Coronary artery (tissue), 2 donors: ENCODE measurements around the gene IGF2BP3.

ENCODE experiments used
- DNase-seq: peaks from one replicate; pipeline ENCODE4 v3.0.0-alpha.2; 2017; ENCODE audit warnings: low spot score
- H3K27ac ChIP-seq, 2 donors: fragments of 200-600 bp; sonication (generic); one replicate each; pipeline ENCODE4 v1.5.1; 2016 to 2019
- H3K4me3 ChIP-seq: fragments of 200-600 bp; sonication (generic); 2 replicates; pipeline ENCODE4 v1.5.1; 2016; ENCODE audit warnings: mild to moderate bottlenecking, moderate library complexity
- TF ChIP-seq, protein P1 (sequence below): fragments of 200-600 bp; sonication (generic); IDR thresholded peaks from one replicate; pipeline ENCODE4 v1.5.1; 2019; ENCODE audit warnings: antibody characterized with exemption

Gene IGF2BP3

GRCh38 chr7:23298141-23298881 lies 172.0 kb downstream of the IGF2BP3 start:
- peak; percentile 74 for DNase-seq
- Histone ChIP-seq H3K27ac (peak overlapping the region; percentile 53 to 82), H3K4me3 (peak overlapping the region; percentile 76)
- TF ChIP-seq, protein P1, sequence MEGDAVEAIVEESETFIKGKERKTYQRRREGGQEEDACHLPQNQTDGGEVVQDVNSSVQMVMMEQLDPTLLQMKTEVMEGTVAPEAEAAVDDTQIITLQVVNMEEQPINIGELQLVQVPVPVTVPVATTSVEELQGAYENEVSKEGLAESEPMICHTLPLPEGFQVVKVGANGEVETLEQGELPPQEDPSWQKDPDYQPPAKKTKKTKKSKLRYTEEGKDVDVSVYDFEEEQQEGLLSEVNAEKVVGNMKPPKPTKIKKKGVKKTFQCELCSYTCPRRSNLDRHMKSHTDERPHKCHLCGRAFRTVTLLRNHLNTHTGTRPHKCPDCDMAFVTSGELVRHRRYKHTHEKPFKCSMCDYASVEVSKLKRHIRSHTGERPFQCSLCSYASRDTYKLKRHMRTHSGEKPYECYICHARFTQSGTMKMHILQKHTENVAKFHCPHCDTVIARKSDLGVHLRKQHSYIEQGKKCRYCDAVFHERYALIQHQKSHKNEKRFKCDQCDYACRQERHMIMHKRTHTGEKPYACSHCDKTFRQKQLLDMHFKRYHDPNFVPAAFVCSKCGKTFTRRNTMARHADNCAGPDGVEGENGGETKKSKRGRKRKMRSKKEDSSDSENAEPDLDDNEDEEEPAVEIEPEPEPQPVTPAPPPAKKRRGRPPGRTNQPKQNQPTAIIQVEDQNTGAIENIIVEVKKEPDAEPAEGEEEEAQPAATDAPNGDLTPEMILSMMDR: no peak

DNA sequence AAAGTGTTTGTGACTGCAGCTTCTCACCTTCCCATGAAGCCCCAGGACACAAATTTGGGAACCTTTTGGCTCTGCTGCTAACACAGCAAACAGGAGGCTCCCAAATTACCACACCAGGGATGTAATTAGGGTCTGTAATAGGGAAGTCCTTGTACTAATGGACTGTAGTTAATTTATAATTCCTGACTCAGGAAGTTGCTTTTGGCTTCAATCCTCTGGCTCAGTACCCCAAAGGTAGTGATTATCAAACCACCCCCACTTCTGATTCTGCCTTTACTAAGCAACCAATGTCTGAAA lies 174.9 kb downstream of the IGF2BP3 start:
- Histone ChIP-seq H3K4me3 (no peak overlapping the region), H3K27ac (no peak overlapping the region)
- no peak for DNase-seq
- TF ChIP-seq, protein P1: no peak

GRCh38 chr7:23294549-23295400 lies 175.5 kb downstream of the IGF2BP3 start:
- DNase-seq: no peak
- Histone ChIP-seq H3K4me3 (no peak overlapping the region), H3K27ac (no peak overlapping the region)
- TF ChIP-seq, protein P1: no peak

GRCh38 chr7:23293500-23294073 lies 176.7 kb downstream of the IGF2BP3 start:
- Histone ChIP-seq H3K4me3 (no peak overlapping the region), H3K27ac (no peak overlapping the region)
- DNase-seq: no peak
- TF ChIP-seq, protein P1: no peak

- TF ChIP-seq, protein P1: no peak
- H3K4me3 ChIP-seq: no peak overlapping the region
- no peak overlapping the region for H3K27ac ChIP-seq
- no peak for DNase-seq
Observed at GRCh38 chr7:23292623-23293022, 177.7 kb downstream of the IGF2BP3 start.

DNA sequence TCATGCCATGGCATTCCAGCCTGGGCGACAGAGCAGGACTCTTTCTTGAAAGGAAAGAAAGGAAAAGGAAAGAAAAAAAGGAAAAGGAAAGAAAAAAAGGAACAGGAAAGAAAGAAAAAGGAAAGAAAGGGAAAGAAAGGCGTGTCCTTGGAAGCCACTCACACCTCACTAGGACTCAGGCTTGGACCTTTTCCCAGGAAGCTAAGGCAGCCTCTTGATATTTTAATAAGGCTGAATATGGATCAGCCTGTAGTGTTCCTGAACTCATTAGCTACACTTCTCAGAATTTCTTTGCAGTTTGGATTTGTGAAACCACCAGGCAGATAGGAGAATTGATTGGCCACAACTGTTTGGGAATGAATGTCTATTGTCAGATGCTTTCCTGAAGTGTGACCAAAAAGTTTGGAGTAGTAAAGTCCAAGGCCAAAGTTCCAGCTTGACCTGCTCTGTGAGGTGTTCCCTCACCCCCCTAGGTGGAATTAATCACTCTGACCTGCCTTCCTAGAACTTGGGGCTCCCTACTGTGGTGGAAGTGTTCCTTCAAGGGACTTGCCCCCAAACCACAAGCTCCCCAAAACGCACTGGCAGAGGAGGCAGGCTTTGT lies 178.2 kb downstream of the IGF2BP3 start:
- H3K4me3 ChIP-seq: no peak overlapping the region
- DNase-seq: no peak
- TF ChIP-seq, protein P1: no peak
- H3K27ac ChIP-seq: no peak overlapping the region
